Vagina (tissue), 2 donors: Measurements from ENCODE around the gene INAFM2. TPM values are rescaled to one million over a fixed set of nuclear protein-coding genes. Genes with fewer than 3 reads are reported as not detected.

Experiments used
- DNase-seq, 2 donors: peaks; one replicate each; pipeline ENCODE4 v3.0.0-alpha.2; 2017; ENCODE audit errors: extremely low spot score in 2 of 2
- H3K27ac ChIP-seq: fragments of 200-600 bp; sonication (generic); one replicate; pipeline ENCODE4 v1.5.1; 2019
- H3K27me3 ChIP-seq: fragments of 200-600 bp; sonication (generic); one replicate; pipeline ENCODE4 v1.5.1; 2019
- H3K36me3 ChIP-seq, 2 donors: fragments of 200-600 bp; sonication (generic); one replicate each; pipeline ENCODE4 v1.5.1; 2017 to 2019
- H3K4me1 ChIP-seq: fragments of 200-600 bp; sonication (generic); one replicate; pipeline ENCODE4 v1.5.1; 2019
- H3K4me3 ChIP-seq, 2 donors: fragments of 200-600 bp; sonication (generic); 1 replicate in 1 of 2; 2 replicates in 1 of 2; pipeline ENCODE4 v1.5.1; 2016 to 2019
- H3K9me3 ChIP-seq: fragments of 200-600 bp; sonication (generic); one replicate; pipeline ENCODE4 v1.5.1; 2019
- POLR2A ChIP-seq, 2 donors: fragments of 450-650 bp; IDR thresholded peaks; one replicate each; pipeline ENCODE4 v1.6.1; 2017; ENCODE audit warnings: antibody characterized with exemption in 2 of 2, mild to moderate bottlenecking in 2 of 2, moderate library complexity in 2 of 2
- POLR2AphosphoS5 ChIP-seq, 2 donors: sonication (generic); formaldehyde crosslinking; IDR thresholded peaks; one replicate each; pipeline ENCODE4 v1.9.0; 2017; ENCODE audit warnings: antibody characterized with exemption in 2 of 2, mild to moderate bottlenecking in 2 of 2, low read depth in 1 of 2; ENCODE audit not compliant: insufficient read depth in 1 of 2
- intact Hi-C: fragments of 100-400 bp; cut with DNase I; formaldehyde crosslinking; loops from one replicate; pipeline ENCODE4 v1.15.1; 2023
- total RNA-seq: library from RNA; depleted of rRNA; stranded (reverse); fragments of >200 nt; gene quantifications from one replicate; pipeline ENCODE4 v1.2.3, GENCODE V29; 2016
- TF ChIP-seq, protein P1 (sequence below), 3 experiments: fragments of 450-650 bp in 2 of 3; fragments of 200-600 bp in 1 of 3; sonication (generic) in 1 of 3; IDR thresholded peaks; one replicate each; pipeline ENCODE4 v1.5.1; 2017 to 2019; ENCODE audit warnings: antibody characterized with exemption in 3 of 3, mild to moderate bottlenecking in 2 of 3, moderate library complexity in 2 of 3

Gene INAFM2
- total RNA-seq, 1 donor from 2014 or later = 5.2 TPM

DNA sequence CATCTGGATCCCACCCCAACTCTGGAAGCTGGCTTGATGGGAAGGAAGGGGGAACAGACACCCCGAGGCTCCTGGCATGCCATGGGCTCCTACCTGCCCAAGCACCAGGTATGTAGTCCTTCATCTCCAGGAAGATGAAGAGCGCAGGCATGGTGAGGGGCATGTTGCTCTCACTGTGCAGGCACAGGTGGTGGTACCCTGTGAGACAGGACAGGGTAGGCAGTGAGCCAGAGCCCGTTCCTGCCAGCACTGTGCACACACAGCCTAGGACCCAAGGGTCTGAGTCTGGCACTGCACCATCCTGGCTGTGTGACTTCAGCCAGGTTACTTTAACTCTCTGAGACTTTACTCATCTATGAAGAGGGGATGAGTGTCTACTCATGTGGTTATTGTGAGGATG, 31.2 kb upstream of the INAFM2 start:
- no peak for DNase-seq
- TF ChIP-seq POLR2AphosphoS5 (IDR thresholded peaks at IDR 0.05; ENCODE audit: insufficient read depth in 1 of 2, low read depth in 1 of 2) = no peak
- no peak for TF ChIP-seq POLR2A (IDR thresholded peaks at IDR 0.05)
- TF ChIP-seq, protein P1, sequence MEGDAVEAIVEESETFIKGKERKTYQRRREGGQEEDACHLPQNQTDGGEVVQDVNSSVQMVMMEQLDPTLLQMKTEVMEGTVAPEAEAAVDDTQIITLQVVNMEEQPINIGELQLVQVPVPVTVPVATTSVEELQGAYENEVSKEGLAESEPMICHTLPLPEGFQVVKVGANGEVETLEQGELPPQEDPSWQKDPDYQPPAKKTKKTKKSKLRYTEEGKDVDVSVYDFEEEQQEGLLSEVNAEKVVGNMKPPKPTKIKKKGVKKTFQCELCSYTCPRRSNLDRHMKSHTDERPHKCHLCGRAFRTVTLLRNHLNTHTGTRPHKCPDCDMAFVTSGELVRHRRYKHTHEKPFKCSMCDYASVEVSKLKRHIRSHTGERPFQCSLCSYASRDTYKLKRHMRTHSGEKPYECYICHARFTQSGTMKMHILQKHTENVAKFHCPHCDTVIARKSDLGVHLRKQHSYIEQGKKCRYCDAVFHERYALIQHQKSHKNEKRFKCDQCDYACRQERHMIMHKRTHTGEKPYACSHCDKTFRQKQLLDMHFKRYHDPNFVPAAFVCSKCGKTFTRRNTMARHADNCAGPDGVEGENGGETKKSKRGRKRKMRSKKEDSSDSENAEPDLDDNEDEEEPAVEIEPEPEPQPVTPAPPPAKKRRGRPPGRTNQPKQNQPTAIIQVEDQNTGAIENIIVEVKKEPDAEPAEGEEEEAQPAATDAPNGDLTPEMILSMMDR (IDR thresholded peaks at IDR 0.05) = no peak
- no peak overlapping the region for H3K27ac ChIP-seq
- H3K9me3 ChIP-seq = no peaks in the 10 kb centered on the region
- H3K36me3 ChIP-seq = no peaks in the 10 kb centered on the region
- H3K4me3 ChIP-seq = no peak overlapping the region
- intact Hi-C loops = no loop called here
- H3K27me3 ChIP-seq = no peaks in the 10 kb centered on the region
- peaks cover 14% of the 10 kb centered on the region for H3K4me1 ChIP-seq

DNA sequence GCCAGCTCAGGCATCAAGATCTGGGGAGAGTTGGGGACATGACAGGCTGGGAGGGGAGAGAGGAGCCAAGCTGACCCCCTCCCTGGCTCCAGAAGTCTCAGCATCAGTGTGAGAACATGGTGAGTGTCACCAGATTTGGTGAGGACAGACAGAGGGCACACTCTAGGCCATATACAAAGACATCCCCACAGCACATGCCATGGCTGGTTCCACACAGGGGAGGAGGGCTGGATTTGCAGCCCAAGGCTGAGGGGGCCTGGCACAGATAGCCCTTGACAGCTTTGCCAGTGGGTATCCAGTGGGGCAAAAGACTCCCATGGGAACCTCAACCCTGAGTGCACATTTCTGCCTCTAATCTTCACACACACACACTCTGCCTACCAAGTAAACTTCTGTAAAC, 30.5 kb upstream of the INAFM2 start:
- no peaks in the 10 kb centered on the region for H3K27me3 ChIP-seq
- no peak for TF ChIP-seq POLR2A (IDR thresholded peaks at IDR 0.05)
- TF ChIP-seq, protein P1 (IDR thresholded peaks at IDR 0.05) = no peak
- no peak for TF ChIP-seq POLR2AphosphoS5 (IDR thresholded peaks at IDR 0.05; ENCODE audit: insufficient read depth in 1 of 2, low read depth in 1 of 2)
- H3K27ac ChIP-seq = no peak overlapping the region
- peaks cover 14% of the 10 kb centered on the region for H3K4me1 ChIP-seq
- intact Hi-C loops = no loop called here
- H3K4me3 ChIP-seq = no peak overlapping the region
- H3K36me3 ChIP-seq = no peaks in the 10 kb centered on the region
- no peaks in the 10 kb centered on the region for H3K9me3 ChIP-seq
- no peak for DNase-seq

DNA sequence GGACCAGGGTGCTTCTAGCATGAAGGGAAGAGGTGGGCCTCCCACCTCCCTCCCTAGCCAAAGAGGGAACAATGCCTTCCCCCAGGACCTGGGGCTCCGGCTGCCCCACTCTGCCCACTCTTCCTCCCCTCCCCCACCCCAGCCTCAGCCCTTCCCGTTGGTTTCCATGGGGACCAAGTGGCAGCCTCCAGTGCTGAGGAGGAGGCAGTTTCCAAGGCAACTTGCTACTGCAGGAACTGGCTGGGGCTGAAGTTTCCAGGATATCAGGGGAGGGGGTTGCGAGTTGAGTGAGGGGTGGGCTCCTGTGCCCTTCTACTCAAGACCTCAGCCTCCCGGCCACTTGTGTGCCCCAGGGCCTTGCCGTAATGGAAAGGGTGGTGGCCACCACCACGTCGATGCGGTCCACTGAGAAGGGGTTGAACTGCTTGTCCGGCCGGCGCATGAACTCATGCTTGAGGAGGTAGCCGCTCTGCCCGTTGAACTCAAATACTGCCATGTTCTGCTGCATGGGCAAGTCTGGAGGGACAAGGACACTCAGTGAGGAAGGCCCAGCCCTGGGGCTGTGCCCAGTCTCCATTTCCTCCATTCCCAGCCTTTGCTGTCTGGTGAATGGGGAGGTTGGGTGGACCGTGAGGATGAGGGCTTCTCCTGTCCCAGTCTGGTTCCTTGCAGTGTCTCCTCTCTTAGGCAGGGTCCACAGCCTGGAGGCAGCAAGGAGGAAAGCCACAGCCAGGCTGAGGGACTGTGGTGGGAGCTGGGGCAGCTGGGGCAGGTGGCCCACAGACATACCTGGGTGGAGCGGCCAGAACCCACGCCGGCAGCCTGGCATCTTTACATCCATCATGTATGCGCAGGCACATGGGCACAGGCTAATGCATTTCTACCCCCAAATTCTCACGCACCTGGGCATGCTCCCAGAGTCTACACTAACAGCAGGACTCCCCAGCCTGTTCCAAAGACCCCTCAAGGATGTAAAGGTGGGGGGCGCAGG, 29.3 kb upstream of the INAFM2 start:
- Histone ChIP-seq H3K27me3 (no peaks in the 10 kb centered on the region), H3K4me1 (peaks cover 14% of the 10 kb centered on the region), H3K36me3 (no peaks in the 10 kb centered on the region), H3K4me3 (no peak overlapping the region), H3K27ac (no peak overlapping the region), H3K9me3 (no peaks in the 10 kb centered on the region)
- no peak for DNase-seq
- intact Hi-C loops = no loop called here
- TF ChIP-seq POLR2AphosphoS5 (IDR thresholded peaks at IDR 0.05; ENCODE audit: insufficient read depth in 1 of 2, low read depth in 1 of 2) = no peak

DNA sequence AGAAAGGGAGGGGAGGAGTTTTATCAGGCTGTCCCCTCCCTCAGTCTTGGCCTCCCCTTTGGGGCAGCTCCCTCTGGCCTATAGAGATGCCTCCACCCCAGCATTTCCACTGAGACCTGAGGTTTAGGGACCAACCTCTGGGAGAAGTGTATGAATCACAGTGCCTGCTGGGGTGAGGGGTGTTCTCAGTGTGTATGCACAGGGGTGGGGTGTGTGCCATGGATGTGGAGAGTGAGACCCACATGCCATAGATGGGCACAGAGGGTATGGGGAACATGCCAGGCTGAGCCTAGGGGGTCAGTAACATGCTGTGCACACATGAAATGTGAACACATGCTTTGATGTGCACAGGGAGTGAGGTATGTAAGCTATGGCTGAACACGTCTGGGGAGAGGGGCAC, 28.2 kb upstream of the INAFM2 start:
- TF ChIP-seq POLR2AphosphoS5 (IDR thresholded peaks at IDR 0.05; ENCODE audit: insufficient read depth in 1 of 2, low read depth in 1 of 2) (no peak), POLR2A (IDR thresholded peaks at IDR 0.05) (no peak)
- TF ChIP-seq, protein P1 (IDR thresholded peaks at IDR 0.05) = no peak
- no peak for DNase-seq
- Histone ChIP-seq H3K27ac (no peak overlapping the region), H3K4me3 (no peak overlapping the region), H3K4me1 (peaks cover 14% of the 10 kb centered on the region), H3K9me3 (no peaks in the 10 kb centered on the region), H3K36me3 (no peaks in the 10 kb centered on the region), H3K27me3 (no peaks in the 10 kb centered on the region)
- intact Hi-C loops = no loop called here

GRCh38 chr15:40295877-40296560, 27.5 kb upstream of the INAFM2 start:
- TF ChIP-seq POLR2A (IDR thresholded peaks at IDR 0.05) = no peak
- TF ChIP-seq, protein P1 (IDR thresholded peaks at IDR 0.05) = no peak
- TF ChIP-seq POLR2AphosphoS5 (IDR thresholded peaks at IDR 0.05; ENCODE audit: insufficient read depth in 1 of 2, low read depth in 1 of 2) = no peak
- no peak for DNase-seq
- Histone ChIP-seq H3K9me3 (no peaks in the 10 kb centered on the region), H3K4me1 (peaks cover 8% of the 10 kb centered on the region), H3K27me3 (no peaks in the 10 kb centered on the region), H3K27ac (no peak overlapping the region), H3K4me3 (no peak overlapping the region), H3K36me3 (no peaks in the 10 kb centered on the region)
- intact Hi-C loops = no loop called here
